Naive B cell (primary cell): ENCODE data around the gene CFAP20DC. TPM values are rescaled to one million over a fixed set of nuclear protein-coding genes. Genes with fewer than 3 reads are reported as not detected.
A peak's percentile ranks its signal among the peaks of the same experiment; 100 is the strongest.
"Not testable (repeated sequence)": the region's sequence is repeated elsewhere in the genome, so short reads cannot be mapped to it uniquely, and the experiment has no call there.

Experiments
- ATAC-seq, 2 donors: fragments of 150-1000 bp; cut with Tn5 transposase; 2 replicates each; pipeline ENCODE4 v1.10.0; 2021; ENCODE audit warnings: low read depth in 2 of 2, mild to moderate bottlenecking in 2 of 2, moderate library complexity in 2 of 2
- DNase-seq: peaks from one replicate; pipeline ENCODE4 v3.0.0; 2022
- H3K27ac Mint-ChIP-seq, 6 donors: one replicate each; pipeline ENCODE4 v1.8.0; 2020 to 2022; ENCODE audit warnings: mild to moderate bottlenecking in 6 of 6, mixed read lengths in 6 of 6, moderate library complexity in 5 of 6, inconsistent platforms in 2 of 6
- H3K27me3 Mint-ChIP-seq, 3 donors: one replicate each; pipeline ENCODE4 v1.8.0; 2021 to 2022; ENCODE audit warnings: mixed read lengths in 3 of 3, mild to moderate bottlenecking in 1 of 3
- H3K36me3 Mint-ChIP-seq, 2 donors: one replicate each; pipeline ENCODE4 v1.8.0; 2020 to 2022; ENCODE audit warnings: mixed read lengths in 2 of 2, inconsistent platforms in 1 of 2, mild to moderate bottlenecking in 1 of 2
- H3K4me1 Mint-ChIP-seq, 3 donors: one replicate each; pipeline ENCODE4 v1.8.0; 2020 to 2022; ENCODE audit warnings: mixed read lengths in 3 of 3, inconsistent platforms in 1 of 3, mild to moderate bottlenecking in 1 of 3, moderate library complexity in 1 of 3
- H3K4me3 Mint-ChIP-seq, 8 donors: one replicate each; pipeline ENCODE4 v1.8.0; 2020 to 2022; ENCODE audit warnings: mild to moderate bottlenecking in 8 of 8, mixed read lengths in 8 of 8, moderate library complexity in 8 of 8, inconsistent platforms in 2 of 8
- H3K9me3 Mint-ChIP-seq, 7 donors: one replicate each; pipeline ENCODE4 v1.8.0; 2020 to 2022; ENCODE audit warnings: mixed read lengths in 7 of 7, mild to moderate bottlenecking in 5 of 7, inconsistent platforms in 2 of 7, moderate library complexity in 1 of 7
- polyA plus RNA-seq, 6 donors: library from polyadenylated mRNA; unstranded; fragments of 300-500 nt; fragmentation: Illumina TruSeq; gene quantifications; one replicate each; pipeline ENCODE4 v1.2.3, GENCODE V29; 2021; ENCODE audit warnings: low read depth in 6 of 6

The CFAP20DC gene
- polyA plus RNA-seq, 6 donors from 2014 or later, result 0.58 to 2.7 (median 0.62) TPM; not detected in 3

DNA sequence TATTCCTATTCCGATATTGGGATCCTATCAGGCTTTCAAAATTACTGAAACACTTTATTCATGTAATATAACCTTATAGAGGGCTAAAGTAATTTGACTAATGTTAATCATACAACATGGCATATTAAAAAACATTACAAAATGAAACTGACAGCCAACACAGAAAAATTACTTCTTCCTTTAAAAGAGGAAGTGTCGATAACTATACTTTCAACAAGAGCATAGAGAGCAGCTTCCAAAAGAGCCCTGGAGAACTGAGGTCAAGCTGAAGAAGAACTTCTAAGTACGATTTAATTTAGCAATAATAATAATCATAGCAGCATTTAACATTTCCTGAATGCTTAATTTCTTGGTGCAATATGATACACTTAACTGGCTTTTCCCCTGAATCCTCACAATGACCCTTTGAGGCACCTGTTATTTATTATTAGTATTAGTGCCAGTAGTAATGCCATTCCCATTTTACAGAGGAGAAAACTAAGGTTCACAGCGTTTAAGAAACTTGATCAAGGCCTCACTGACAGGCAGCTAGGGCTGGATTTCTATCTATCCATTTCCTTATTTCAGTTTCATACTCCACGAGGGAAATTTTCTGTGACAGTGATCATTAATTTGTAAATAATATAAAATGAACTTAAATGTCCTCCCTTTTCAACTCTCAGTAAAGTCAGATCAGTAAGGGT lies 181.6 kb downstream of the CFAP20DC start:
- Mint-ChIP-seq H3K27me3 (peaks cover 0 to 3% (median 0%) of the 10 kb centered on the region in 3 donors), H3K36me3 (no peaks in the 10 kb centered on the region), H3K4me3 (peak overlapping the region in 4 of 8 donors; percentile 6 to 70 (median 26)), H3K4me1 (peaks cover 0 to 13% (median 7%) of the 10 kb centered on the region in 3 donors), H3K9me3 (no peaks in the 10 kb centered on the region), H3K27ac (peak overlapping the region; percentile 48 to 75 (median 62))
- DNase-seq, result peak; percentile 14
- ATAC-seq, result peak; percentile 70 to 82

DNA sequence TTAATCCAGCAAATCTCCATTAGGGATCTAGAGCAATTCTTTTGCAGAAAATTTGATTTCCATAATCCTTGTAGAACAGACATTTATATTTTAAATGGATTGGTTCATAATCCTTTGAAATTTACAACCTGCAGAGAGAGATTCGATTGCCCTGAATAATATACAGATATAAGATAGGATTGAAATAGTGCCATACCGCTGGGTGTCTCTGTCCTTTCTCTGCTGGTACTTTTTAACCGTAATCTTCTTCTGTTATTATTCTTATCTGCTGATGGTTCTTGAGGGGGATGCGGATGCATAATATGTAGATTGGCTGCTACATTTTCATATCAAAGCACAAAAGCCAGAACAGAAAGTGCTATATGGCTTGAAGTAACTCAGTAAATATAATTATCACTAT lies 182.2 kb downstream of the CFAP20DC start:
- Mint-ChIP-seq H3K4me1 (peaks cover 0 to 13% (median 7%) of the 10 kb centered on the region in 3 donors), H3K27ac (peak overlapping the region in 4 of 6 donors; percentile 58 to 75 (median 66)), H3K27me3 (peaks cover 0 to 3% (median 0%) of the 10 kb centered on the region in 3 donors), H3K9me3 (no peaks in the 10 kb centered on the region), H3K36me3 (no peaks in the 10 kb centered on the region), H3K4me3 (peak overlapping the region in 2 of 8 donors; percentile 45 to 70)
- ATAC-seq (no peak), DNase-seq (no peak)

DNA sequence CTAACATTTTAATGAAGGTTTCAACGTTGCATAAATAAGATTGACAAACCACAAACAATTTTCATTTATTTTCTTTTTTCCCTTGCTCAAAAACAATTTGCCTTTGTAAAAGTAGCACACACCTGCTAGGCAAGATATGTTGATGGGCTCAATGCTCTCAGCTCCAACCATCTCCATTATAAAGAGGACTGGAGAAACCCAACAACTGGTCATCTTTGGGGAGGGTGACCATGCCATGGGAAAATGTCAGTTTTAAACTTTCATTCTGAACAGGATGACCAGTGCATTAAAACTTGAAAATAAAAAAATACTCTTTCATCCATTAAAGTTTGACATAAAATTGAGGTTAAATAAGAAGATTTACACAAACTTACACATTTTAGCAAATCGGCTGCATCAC lies 183.7 kb downstream of the CFAP20DC start:
- Mint-ChIP-seq H3K4me1 (peaks cover 0 to 17% (median 11%) of the 10 kb centered on the region in 3 donors), H3K4me3 (no peak overlapping the region), H3K27me3 (peaks cover 0 to 3% (median 0%) of the 10 kb centered on the region in 3 donors), H3K9me3 (no peaks in the 10 kb centered on the region), H3K36me3 (no peaks in the 10 kb centered on the region), H3K27ac (no peak overlapping the region)
- no peak for DNase-seq
- ATAC-seq, result no peak

DNA sequence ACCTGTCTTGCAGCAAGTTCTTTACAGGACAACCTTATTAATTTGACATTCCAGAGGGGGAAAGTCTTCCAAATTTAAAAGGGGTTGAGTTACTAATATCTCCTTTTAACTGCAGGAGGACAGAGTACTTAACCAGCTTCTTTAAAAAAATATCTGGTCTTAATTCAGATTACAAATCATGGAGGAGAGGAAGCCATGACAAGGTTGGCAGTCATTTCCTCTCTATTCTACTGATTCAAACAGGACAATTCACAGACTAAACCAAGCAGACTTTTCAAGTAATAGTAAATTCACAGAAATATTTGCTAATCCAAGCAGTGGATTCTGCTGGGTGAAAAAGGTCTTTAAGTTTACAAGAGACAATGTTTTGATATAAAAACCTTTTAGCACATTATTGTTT lies 185.3 kb downstream of the CFAP20DC start:
- Mint-ChIP-seq H3K4me3 (no peak overlapping the region), H3K27me3 (no peaks in the 10 kb centered on the region), H3K9me3 (no peaks in the 10 kb centered on the region), H3K27ac (no peak overlapping the region), H3K36me3 (no peaks in the 10 kb centered on the region), H3K4me1 (peaks cover 0 to 17% (median 11%) of the 10 kb centered on the region in 3 donors)
- ATAC-seq (no peak), DNase-seq (no peak)

DNA sequence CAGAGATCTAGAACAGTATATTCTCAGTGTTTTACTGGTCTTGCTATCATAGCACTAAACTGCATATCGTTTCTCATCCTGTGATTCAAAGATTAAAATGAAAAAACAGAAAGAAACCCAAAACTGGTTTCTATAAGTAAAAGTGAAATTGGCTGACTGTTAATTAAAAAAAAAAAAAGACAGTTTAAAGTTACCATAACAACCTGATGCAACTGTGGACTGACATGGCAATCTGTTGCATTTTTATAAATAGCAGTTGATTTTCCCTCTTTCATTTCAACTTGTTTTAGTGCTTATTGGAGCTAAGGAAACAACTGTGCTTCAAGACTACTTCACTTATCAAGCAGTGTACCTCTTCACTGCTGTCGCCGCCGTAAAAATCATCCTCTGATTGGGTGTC lies 186.6 kb downstream of the CFAP20DC start:
- no peak for DNase-seq
- H3K9me3 Mint-ChIP-seq, result no peaks in the 10 kb centered on the region
- no peak for ATAC-seq
- no peaks in the 10 kb centered on the region for H3K27me3 Mint-ChIP-seq
- H3K4me1 Mint-ChIP-seq, result peaks cover 2 to 14% (median 13%) of the 10 kb centered on the region in 3 donors
- H3K27ac Mint-ChIP-seq, result peak overlapping the region in 1 of 6 donors; percentile 78
- no peak overlapping the region for H3K4me3 Mint-ChIP-seq
- H3K36me3 Mint-ChIP-seq, result no peaks in the 10 kb centered on the region

DNA sequence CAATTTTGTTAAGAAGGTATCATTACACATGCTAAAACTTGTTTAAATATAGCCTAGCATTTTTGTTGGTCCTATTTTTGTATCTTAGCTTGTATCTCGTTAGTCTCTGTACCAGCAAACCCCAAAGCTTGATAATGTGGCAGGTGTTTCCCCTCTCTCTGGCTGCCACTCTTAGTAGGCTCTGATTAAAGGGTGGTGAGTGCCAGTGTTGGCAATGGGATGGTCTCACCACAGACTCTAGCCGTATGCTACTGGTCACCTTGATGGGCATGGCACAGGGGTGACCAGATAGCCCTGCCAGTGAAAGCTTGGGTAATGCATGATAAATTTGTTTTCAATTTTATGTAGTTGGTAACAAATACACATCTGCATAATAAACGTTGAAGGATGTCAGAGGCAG lies 188.3 kb downstream of the CFAP20DC start:
- H3K9me3 Mint-ChIP-seq, result no peaks in the 10 kb centered on the region
- H3K4me3 Mint-ChIP-seq, result no peak overlapping the region
- DNase-seq (no peak), ATAC-seq (no peak)
- H3K27me3 Mint-ChIP-seq, result no peaks in the 10 kb centered on the region
- peaks cover 12 to 21% (median 14%) of the 10 kb centered on the region in 3 donors for H3K4me1 Mint-ChIP-seq
- H3K36me3 Mint-ChIP-seq, result no peaks in the 10 kb centered on the region
- no peak overlapping the region for H3K27ac Mint-ChIP-seq

DNA sequence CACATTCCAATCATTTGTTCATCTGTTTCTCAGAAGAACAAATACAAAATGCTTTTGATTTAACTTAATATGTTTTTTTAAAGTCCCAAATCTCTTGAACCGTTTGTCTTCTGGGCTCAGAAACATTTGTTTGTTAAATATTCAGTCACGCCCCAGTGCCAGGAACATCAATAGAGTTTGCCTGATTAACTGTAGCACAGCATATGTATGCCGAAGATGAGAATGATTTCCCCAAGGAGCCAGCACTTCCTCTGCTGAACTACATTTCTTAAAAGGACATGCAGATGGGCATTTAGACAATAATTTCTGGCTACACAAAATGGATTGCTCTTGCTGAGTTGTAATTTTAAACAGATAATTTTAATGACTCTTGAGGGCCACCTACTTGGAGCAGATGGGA lies 191.7 kb downstream of the CFAP20DC start:
- no peak for DNase-seq
- H3K4me3 Mint-ChIP-seq, result peak overlapping the region in 4 of 8 donors; percentile 11 to 50 (median 22)
- H3K36me3 Mint-ChIP-seq, result no peaks in the 10 kb centered on the region
- peak overlapping the region in 1 of 6 donors; percentile 5 for H3K27ac Mint-ChIP-seq
- peak in 1 of 2 donors; percentile 35 for ATAC-seq
- H3K4me1 Mint-ChIP-seq, result peaks cover 12 to 21% (median 14%) of the 10 kb centered on the region in 3 donors
- no peaks in the 10 kb centered on the region for H3K27me3 Mint-ChIP-seq
- H3K9me3 Mint-ChIP-seq, result peaks cover 0 to 1% (median 0%) of the 10 kb centered on the region in 7 donors

DNA sequence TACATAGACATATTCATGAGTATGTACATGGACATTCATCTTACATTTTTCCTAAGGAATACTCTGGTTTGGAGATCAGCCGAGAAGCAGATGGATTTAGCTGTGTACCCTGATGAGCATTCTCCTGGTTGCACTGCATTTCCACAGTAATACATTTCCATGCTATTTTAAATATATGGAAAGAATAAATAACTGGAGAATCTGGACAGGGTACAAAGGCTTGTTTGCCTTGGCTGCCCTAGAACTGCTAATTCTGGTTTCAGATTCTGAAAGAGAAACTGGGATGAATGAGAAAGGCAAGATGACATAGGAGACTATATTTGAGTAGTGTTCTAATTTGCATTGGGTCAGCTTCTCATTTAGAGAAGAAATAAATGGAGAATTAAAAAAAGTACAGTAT lies 192.4 kb downstream of the CFAP20DC start:
- Mint-ChIP-seq H3K36me3 (no peaks in the 10 kb centered on the region), H3K4me3 (peak overlapping the region in 1 of 8 donors; percentile 6), H3K9me3 (peaks cover 0 to 1% (median 0%) of the 10 kb centered on the region in 7 donors), H3K4me1 (peaks cover 12 to 21% (median 14%) of the 10 kb centered on the region in 3 donors), H3K27ac (no peak overlapping the region), H3K27me3 (no peaks in the 10 kb centered on the region)
- DNase-seq, result no peak
- peak; percentile 39 to 49 for ATAC-seq

DNA sequence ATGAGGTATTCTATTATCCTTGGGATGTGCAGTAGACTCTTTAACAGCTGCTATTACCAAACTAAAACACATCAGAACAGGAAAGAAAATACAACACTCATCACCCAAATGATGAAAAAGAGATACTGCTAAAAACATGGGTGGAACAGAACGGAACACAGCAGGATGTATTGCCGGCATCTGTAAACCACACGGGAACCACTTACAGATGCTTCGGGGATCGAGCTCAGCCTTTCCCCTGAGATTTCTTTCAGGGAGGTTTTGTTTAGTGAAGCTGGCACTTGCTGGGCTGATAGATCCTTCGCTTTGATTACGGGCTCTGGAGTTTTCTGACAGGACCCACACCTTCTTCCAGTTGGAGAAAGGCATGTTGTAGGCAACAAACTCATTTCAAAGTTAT lies 201.0 kb downstream of the CFAP20DC start:
- no peak overlapping the region for H3K27ac Mint-ChIP-seq
- no peak overlapping the region for H3K4me3 Mint-ChIP-seq
- no peaks in the 10 kb centered on the region for H3K36me3 Mint-ChIP-seq
- no peaks in the 10 kb centered on the region for H3K27me3 Mint-ChIP-seq
- H3K4me1 Mint-ChIP-seq, result peaks cover 0 to 4% (median 0%) of the 10 kb centered on the region in 3 donors
- ATAC-seq, result no peak
- no peak for DNase-seq
- H3K9me3 Mint-ChIP-seq, result no peaks in the 10 kb centered on the region

DNA sequence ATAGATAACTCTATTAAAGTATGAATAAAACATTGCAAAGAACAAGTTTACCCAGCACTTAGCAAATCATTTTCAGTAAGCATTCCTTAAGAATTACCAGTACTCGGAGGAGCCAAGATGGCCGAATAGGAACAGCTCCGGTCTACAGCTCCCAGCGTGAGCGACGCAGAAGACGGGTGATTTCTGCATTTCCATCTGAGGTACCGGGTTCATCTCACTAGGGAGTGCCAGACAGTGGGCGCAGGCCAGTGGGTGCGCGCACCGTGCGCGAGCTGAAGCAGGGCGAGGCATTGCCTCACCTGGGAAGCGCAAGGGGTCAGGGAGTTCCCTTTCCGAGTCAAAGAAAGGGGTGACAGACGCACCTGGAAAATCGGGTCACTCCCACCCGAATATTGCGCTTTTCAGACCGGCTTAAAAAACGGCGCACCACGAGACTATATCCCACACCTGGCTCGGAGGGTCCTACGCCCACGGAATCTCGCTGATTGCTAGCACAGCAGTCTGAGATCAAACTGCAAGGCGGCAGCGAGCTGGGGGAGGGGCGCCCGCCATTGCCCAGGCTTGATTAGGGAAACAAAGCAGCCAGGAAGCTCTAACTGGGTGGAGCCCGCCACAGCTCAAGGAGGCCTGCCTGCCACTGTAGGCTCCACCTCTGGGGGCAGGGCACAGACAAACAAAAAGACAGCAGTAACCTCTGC lies 207.6 kb downstream of the CFAP20DC start:
- ATAC-seq, H3K27ac Mint-ChIP-seq, H3K27me3 Mint-ChIP-seq: not testable (repeated sequence)

DNA sequence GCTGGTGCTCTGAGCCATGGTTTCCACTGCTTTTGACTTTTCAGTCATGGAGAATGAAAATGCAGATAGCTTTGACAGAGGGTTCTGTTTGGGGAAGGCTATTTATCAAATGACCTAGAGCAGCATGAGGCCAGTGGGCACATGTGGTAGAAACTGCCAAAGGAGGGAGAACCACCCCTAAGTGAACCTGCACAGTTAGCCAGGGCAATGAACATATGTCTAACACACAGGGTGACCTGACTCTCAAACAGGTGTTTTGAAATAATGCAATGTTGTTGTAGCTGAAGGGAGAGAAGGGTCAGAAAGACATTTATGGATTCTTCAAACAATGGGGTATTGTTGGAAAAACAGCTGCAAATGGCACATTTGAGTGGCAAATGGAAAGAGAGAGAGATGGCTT lies 208.9 kb downstream of the CFAP20DC start:
- DNase-seq (no peak), ATAC-seq (no peak)
- no peaks in the 10 kb centered on the region for H3K4me1 Mint-ChIP-seq
- H3K4me3 Mint-ChIP-seq, result no peak overlapping the region
- H3K27me3 Mint-ChIP-seq, result no peaks in the 10 kb centered on the region
- no peaks in the 10 kb centered on the region for H3K36me3 Mint-ChIP-seq
- peaks cover 0 to 3% (median 0%) of the 10 kb centered on the region in 7 donors for H3K9me3 Mint-ChIP-seq
- no peak overlapping the region for H3K27ac Mint-ChIP-seq

More for the DNA sequence above, 207.6 kb downstream of the CFAP20DC start:
- not testable (repeated sequence) for H3K4me1 Mint-ChIP-seq, DNase-seq, H3K9me3 Mint-ChIP-seq, H3K36me3 Mint-ChIP-seq, H3K4me3 Mint-ChIP-seq

DNA sequence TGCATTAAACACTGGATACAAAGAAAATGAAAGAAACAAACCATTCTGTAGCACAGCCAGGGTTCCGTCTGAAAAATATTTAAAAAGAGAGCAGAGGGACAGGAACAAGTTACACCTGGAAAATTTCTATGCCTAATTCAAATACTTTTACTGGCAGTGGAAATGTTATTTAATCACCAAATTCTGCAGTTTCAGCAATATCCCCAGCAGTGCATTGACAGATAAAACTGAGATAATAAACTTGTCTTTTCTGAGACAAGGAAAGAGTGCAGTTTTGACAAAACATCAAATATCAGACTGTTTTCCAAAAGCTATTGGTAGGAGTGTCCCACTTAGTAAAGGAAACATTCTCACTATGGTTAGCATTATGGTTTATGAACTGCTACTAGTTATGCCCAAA lies 209.9 kb downstream of the CFAP20DC start:
- no peak overlapping the region for H3K4me3 Mint-ChIP-seq
- ATAC-seq (no peak), DNase-seq (no peak)

DNA sequence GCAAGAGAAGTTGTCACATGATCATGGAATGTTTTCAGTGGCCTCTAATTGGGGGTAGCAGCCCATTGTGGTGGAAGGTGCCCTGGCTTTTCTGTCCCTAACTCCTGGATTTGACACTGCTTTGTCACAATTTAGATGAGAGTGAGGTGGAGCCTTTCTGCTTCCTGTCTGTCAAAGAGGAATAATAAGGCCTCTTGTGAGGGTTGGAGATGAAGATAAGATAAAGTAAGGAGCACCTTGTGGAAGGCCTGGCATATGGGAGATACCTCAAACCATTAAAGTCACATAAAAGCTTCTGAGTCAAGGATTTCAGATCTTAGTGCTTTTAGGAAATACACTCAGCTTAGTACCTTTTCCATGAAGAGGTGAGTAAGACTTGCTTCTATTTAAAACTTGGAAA lies 210.6 kb downstream of the CFAP20DC start:
- Mint-ChIP-seq H3K36me3 (no peaks in the 10 kb centered on the region), H3K9me3 (peaks cover 0 to 3% (median 0%) of the 10 kb centered on the region in 7 donors), H3K27ac (no peak overlapping the region), H3K27me3 (no peaks in the 10 kb centered on the region), H3K4me1 (no peaks in the 10 kb centered on the region), H3K4me3 (no peak overlapping the region)
- ATAC-seq (no peak), DNase-seq (no peak)

More for the DNA sequence above, 209.9 kb downstream of the CFAP20DC start:
- Mint-ChIP-seq H3K9me3 (peaks cover 0 to 3% (median 0%) of the 10 kb centered on the region in 7 donors), H3K27ac (no peak overlapping the region), H3K4me1 (no peaks in the 10 kb centered on the region), H3K36me3 (no peaks in the 10 kb centered on the region), H3K27me3 (no peaks in the 10 kb centered on the region)

DNA sequence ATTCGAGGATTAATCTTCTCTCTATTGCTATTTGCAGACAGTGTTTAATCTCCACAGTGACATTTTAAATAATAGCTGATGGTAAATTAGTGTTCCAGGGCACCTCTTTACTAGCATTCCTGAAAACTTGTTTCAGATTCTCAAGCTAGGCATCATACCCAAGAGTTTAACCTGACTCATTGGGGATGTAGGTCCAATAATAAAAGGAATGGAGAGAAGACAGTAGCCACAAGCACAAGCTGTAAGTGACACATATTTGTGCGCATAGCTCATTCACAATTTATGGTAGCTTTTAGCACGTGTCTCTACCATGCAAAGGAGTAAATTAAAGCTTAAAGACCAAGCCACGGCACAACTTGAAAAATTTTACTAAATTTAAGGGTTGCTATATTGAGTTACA lies 212.0 kb downstream of the CFAP20DC start:
- Mint-ChIP-seq H3K4me1 (no peaks in the 10 kb centered on the region), H3K4me3 (no peak overlapping the region), H3K27me3 (no peaks in the 10 kb centered on the region), H3K9me3 (peaks cover 0 to 3% (median 0%) of the 10 kb centered on the region in 7 donors), H3K27ac (no peak overlapping the region), H3K36me3 (no peaks in the 10 kb centered on the region)
- no peak for ATAC-seq
- DNase-seq, result no peak
